NCI-H774 (cell line): Measurements from ENCODE around the gene LILRA1.
"Not testable (repeated sequence)": the region's sequence is repeated elsewhere in the genome, so short reads cannot be mapped to it uniquely, and the experiment has no call there.

Experiments
- DNase-seq: peaks from one replicate; lab custom pipeline; 2025; lab: John Stamatoyannopoulos, UW

LILRA1 gene

GRCh38 chr19:54624934-54625730, 31.7 kb downstream of the LILRA1 start:
- DNase-seq, result not testable (repeated sequence)

GRCh38 chr19:54626757-54627156, 33.3 kb downstream of the LILRA1 start:
- no peak for DNase-seq

DNA sequence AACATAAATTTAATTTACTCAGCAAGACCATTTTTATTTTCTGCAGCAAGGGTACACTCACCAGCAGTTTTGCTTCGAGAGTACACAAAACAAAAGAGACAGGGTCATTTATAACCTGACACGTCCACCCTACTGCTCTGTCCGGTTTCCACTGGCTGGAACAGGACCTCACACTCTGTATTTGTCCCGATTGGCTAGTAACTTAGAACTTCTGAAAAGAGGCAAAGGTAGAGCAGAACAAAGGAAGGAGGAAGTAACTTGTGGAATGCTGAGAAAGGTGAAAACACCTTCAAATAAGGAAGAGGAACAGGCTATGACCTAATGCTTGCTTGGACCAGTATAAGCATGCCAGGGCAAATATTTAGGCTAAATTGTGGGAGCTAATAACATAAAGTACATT, 34.5 kb downstream of the LILRA1 start:
- not testable (repeated sequence) for DNase-seq

DNA sequence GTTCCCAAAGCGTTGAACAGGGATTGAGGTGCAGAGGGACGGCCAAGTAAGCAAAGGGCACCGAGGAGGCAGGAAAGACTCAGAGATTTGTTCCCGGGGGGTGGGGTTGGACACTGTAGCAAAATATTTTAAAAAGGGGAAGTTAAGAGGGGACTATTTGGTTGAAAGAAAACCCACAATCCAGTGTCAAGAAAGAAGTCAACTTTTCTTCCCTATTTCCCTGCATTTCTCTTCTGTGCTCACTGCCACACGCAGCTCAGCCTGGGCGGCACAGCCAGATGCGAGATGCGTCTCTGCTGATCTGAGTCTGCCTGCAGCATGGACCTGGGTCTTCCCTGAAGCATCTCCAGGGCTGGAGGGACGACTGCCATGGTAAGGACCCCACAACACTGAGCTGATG, 36.8 kb downstream of the LILRA1 start, which contains the start of gene LILRB1:
TSS of gene LILRB1 (plus strand) at position 223 of the 400 bp plus-strand sequence. CDS start 590 bp downstream, outside the sequence.
- DNase-seq, result not testable (repeated sequence)

- DNase-seq, result no peak
These were observed 37.4 kb downstream of the LILRA1 start for GRCh38 chr19:54630782-54631181.

GRCh38 chr19:54631489-54632337, 38.3 kb downstream of the LILRA1 start:
- DNase-seq, result not testable (repeated sequence)

- not testable (repeated sequence) for DNase-seq
These were observed 39.1 kb downstream of the LILRA1 start for GRCh38 chr19:54632517-54632916.

DNA sequence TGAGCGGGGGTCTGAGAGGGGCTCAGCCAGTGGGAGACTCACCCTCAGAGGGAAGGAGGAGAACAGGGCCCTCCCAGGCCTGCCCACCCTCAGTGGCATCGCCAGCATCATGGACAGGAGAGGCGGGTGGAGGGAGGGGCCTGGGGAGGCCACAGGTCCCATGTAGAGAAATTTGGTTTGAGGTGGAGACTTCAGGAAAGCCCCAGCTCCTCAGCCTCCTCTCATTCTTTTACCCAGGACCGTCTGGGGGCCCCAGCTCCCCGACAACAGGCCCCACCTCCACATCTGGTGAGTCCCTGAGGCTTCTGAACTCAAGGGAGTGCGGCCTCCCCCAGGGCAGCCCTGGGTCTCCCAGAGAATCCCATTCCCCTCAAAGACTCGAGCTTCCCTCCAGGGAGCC, 40.0 kb downstream of the LILRA1 start:
- no peak for DNase-seq

DNA sequence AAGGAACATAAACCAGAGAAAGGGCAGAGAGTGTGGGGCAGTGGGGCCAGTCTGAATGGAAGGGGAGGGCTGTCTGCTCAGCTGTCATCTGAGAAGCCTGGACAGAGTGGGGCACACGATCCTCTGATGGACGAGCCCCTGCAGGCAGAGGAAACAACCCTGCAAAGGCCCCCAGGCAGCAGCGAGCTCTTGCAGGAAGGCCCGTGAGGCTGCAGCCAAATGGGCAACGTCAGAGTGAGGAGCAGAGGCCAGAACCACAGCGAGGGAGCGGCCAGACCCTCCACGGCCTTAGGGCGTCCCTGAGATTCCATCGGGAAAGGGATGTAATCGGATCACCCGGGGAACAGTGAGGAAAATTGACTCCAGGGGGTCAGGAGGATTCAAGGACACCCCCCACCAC, 42.6 kb downstream of the LILRA1 start:
- not testable (repeated sequence) for DNase-seq

DNA sequence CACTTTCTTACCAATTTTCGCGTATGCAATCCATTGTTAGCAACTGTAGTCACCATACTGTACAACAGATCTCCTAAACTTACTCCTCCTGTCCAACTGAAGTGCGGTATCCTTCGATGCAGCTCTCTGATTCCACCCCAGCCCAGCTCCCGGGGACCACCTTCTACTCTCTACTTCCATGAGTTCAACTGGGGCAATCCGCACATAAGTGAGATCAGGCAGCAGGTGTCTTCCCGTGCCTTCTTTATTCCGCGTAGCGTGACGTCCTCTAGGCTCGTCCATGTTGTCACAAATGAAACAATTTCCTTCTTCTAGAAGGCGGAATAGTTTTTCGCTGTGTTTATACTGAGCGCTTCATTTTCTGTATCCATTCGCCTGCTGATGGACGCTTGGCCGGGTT, 45.3 kb downstream of the LILRA1 start:
- no peak for DNase-seq

DNA sequence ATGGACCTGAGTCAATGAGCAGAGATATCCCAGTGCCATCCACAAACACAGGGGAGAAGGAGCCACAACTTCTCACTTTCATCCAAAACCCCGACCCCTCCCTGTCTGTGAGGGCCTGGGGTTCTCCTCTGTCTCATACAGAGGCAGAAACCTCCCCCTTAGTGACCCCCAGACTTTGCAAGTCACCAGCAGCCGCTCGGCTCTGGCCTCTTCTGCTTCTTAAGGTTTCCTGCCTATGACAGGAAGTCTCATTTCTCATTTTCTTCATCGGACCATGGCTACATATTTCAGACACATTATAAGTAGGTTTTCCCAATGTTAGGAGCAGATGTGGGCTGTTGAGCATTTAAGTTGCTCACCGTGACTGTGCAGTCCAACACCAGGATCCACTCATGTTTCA, 49.5 kb downstream of the LILRA1 start:
- not testable (repeated sequence) for DNase-seq

DNA sequence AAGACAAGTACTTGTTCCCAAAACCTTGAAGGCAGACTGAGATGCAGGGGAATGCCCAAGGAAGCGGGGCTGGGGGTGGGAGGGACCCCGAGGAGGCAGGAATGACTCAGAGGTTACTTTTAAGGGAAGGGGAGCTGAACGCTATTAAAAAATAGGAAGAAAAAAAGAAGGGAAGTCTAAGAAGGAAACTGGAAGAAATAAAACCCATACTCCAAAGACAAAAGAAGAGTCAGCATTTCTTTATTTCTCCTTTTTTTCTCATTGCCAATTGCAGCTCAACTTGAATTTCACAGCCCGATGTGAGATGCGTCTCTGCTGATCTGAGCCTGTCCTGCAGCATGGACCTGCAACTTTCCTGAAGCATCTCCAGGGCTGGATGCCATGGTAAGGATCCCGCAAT, 50.2 kb downstream of the LILRA1 start:
- not testable (repeated sequence) for DNase-seq

GRCh38 chr19:54644056-54644455, 50.6 kb downstream of the LILRA1 start:
- no peak for DNase-seq

DNA sequence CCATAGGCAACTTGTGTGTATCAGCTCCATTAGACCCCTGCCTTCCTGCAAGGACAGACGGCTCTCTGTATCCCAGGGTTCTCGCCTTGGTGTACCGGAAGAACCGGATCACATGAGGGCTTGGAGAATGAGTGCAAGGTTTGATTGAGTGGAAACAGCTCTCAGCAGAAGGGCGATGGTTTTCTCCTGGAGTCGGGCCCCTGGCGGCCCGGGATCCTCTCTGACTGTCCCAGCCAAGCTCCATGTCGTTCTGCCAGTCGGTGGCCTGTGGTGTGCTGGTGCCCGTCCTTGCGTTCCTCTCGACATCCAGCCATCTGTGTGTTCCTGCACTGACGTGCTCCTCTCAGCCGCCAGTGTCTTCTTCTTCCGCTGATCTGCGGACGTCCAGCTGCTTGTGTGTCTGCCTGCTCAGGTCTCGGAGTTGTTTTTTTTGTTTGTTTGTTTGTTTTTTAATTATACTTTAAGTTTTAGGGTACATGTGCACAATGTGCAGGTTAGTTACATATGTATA, 53.0 kb downstream of the LILRA1 start:
- no peak for DNase-seq

GRCh38 chr19:54648129-54648528, 54.7 kb downstream of the LILRA1 start:
- no peak for DNase-seq

DNA sequence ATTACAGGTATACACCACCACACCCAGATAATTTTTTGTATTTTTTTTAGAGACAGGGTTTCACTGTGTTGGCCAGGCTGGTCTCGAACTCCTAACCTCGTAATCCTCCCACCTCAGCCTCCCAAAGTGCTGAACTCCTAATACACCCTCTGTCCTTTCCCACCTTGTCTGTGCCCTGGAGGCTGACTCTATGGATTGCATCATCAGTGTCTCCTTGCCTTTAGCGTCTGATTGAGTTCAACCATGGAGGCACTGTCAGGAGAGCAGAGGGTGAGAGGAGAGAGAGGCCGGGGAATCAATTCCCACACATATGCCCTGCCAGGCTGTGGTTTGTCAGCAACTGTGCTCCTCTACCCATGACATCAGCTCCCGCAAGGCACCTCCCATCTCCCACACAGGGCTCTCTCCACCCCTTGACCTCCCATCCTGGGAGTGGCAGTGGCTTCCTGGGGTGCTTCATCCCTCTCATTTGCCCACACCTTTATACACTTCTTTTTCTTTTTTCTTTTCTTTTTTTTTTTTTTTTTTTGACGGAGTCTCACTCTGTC, 56.8 kb downstream of the LILRA1 start:
- DNase-seq, result no peak
